Suprapubic skin (tissue), 4 donors: Measurements from ENCODE around the gene IGFBP3.

Experiments used
- CTCF ChIP-seq, 2 donors: fragments of 200-600 bp in 1 of 2; fragments of 450-650 bp in 1 of 2; sonication (generic) in 1 of 2; IDR thresholded peaks; one replicate each; pipeline ENCODE4 v1.5.1; 2016 to 2019; ENCODE audit warnings: antibody characterized with exemption in 2 of 2, mild to moderate bottlenecking in 1 of 2, moderate library complexity in 1 of 2
- EP300 ChIP-seq: sonication (generic); formaldehyde crosslinking; IDR thresholded peaks from one replicate; pipeline ENCODE4 v1.6.1; 2017; ENCODE audit warnings: antibody characterized with exemption
- POLR2A ChIP-seq, 2 donors: fragments of 450-650 bp; IDR thresholded peaks; one replicate each; pipeline ENCODE4 v1.6.1; 2017; ENCODE audit warnings: antibody characterized with exemption in 2 of 2, mild to moderate bottlenecking in 2 of 2, moderate library complexity in 2 of 2
- POLR2AphosphoS5 ChIP-seq, 3 donors: sonication (generic); formaldehyde crosslinking; IDR thresholded peaks; one replicate each; pipeline ENCODE4 v1.6.1; 2017; ENCODE audit warnings: antibody characterized with exemption in 3 of 3

- TF ChIP-seq CTCF (IDR thresholded peaks at IDR 0.05): no peak
- no peak for TF ChIP-seq EP300
- TF ChIP-seq POLR2A (IDR thresholded peaks at IDR 0.05): no peak
- no peak for TF ChIP-seq POLR2AphosphoS5 (IDR thresholded peaks at IDR 0.05)
Measured at GRCh38 chr7:45967591-45968157, 46.6 kb upstream of the IGFBP3 start.
